H1 (cell line): ENCODE data around the gene BAZ1B.

ENCODE experiments used
- CHD2 ChIP-seq: IDR thresholded peaks from 2 replicates; pipeline ENCODE4 v1.6.1; 2012; ENCODE audit warnings: low read length, improper control_type of control experiment
- MAX ChIP-seq: IDR thresholded peaks from 2 replicates; pipeline ENCODE4 v1.6.1; 2012; ENCODE audit warnings: inconsistent platforms
- POLR2A ChIP-seq, 2 experiments: IDR thresholded peaks; 1 replicate in 1 of 2; 2 replicates in 1 of 2; pipeline ENCODE4 v1.6.1; 2011; ENCODE audit warnings: low read depth in 2 of 2, low read length in 2 of 2, mild to moderate bottlenecking in 2 of 2; ENCODE audit errors: control extremely low read depth in 1 of 2
- POLR2AphosphoS5 ChIP-seq: IDR thresholded peaks from 2 replicates; pipeline ENCODE4 v1.6.1; 2011; ENCODE audit warnings: low read depth, low read length
- SP2 ChIP-seq: IDR thresholded peaks from 2 replicates; pipeline ENCODE4 v1.6.1; 2012; ENCODE audit warnings: mild to moderate bottlenecking, low read length, inconsistent platforms
- SUZ12 ChIP-seq: fragments of 200-600 bp; sonication (generic); IDR thresholded peaks from 2 replicates; pipeline ENCODE4 v1.6.1; 2012; ENCODE audit warnings: mild to moderate bottlenecking, inconsistent platforms, low read length, moderate library complexity, mixed read lengths
- TAF1 ChIP-seq: IDR thresholded peaks from 2 replicates; pipeline ENCODE4 v1.6.1; 2011; ENCODE audit warnings: mild to moderate bottlenecking, low read depth, low read length
- TCF12 ChIP-seq: IDR thresholded peaks from 2 replicates; pipeline ENCODE4 v1.6.1; 2011; ENCODE audit warnings: low read depth, mild to moderate bottlenecking, low read length
- YY1 ChIP-seq: IDR thresholded peaks from 2 replicates; pipeline ENCODE4 v1.6.1; 2011; ENCODE audit warnings: low read depth, mild to moderate bottlenecking, low read length
- TF ChIP-seq, protein P1 (sequence below), 3 experiments: IDR thresholded peaks; 1 replicate in 2 of 3; 2 replicates in 1 of 3; pipeline versions ENCODE4 v1.5.1 to v1.6.1; 2011; ENCODE audit warnings: low read length in 3 of 3, mild to moderate bottlenecking in 3 of 3, inconsistent platforms in 2 of 3, low read depth in 1 of 3, moderate library complexity in 1 of 3; ENCODE audit not compliant: insufficient read depth in 1 of 3; ENCODE audit errors: control extremely low read depth in 1 of 3
- TF ChIP-seq, protein P2 (sequence below): fragments of 300-600 bp; sonication (generic); IDR thresholded peaks from 2 replicates; pipeline ENCODE4 v1.7.1; 2012; ENCODE audit warnings: low read length, moderate library complexity, mild to moderate bottlenecking, inconsistent platforms; ENCODE audit not compliant: insufficient replicate concordance

- TF ChIP-seq YY1 (no peak), POLR2AphosphoS5 (no peak), POLR2A (IDR thresholded peaks at IDR 0.05; ENCODE audit: control extremely low read depth in 1 of 2, low read depth in 2 of 2, low read length in 2 of 2) (no peak), CHD2 (no peak), MAX (no peak), TCF12 (no peak), TAF1 (no peak), SP2 (no peak), SUZ12 (no peak)
- TF ChIP-seq, protein P1, sequence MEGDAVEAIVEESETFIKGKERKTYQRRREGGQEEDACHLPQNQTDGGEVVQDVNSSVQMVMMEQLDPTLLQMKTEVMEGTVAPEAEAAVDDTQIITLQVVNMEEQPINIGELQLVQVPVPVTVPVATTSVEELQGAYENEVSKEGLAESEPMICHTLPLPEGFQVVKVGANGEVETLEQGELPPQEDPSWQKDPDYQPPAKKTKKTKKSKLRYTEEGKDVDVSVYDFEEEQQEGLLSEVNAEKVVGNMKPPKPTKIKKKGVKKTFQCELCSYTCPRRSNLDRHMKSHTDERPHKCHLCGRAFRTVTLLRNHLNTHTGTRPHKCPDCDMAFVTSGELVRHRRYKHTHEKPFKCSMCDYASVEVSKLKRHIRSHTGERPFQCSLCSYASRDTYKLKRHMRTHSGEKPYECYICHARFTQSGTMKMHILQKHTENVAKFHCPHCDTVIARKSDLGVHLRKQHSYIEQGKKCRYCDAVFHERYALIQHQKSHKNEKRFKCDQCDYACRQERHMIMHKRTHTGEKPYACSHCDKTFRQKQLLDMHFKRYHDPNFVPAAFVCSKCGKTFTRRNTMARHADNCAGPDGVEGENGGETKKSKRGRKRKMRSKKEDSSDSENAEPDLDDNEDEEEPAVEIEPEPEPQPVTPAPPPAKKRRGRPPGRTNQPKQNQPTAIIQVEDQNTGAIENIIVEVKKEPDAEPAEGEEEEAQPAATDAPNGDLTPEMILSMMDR (IDR thresholded peaks at IDR 0.05; ENCODE audit: control extremely low read depth in 1 of 3, insufficient read depth in 1 of 3, low read depth in 1 of 3, low read length in 3 of 3), result no peak
- TF ChIP-seq, protein P2, sequence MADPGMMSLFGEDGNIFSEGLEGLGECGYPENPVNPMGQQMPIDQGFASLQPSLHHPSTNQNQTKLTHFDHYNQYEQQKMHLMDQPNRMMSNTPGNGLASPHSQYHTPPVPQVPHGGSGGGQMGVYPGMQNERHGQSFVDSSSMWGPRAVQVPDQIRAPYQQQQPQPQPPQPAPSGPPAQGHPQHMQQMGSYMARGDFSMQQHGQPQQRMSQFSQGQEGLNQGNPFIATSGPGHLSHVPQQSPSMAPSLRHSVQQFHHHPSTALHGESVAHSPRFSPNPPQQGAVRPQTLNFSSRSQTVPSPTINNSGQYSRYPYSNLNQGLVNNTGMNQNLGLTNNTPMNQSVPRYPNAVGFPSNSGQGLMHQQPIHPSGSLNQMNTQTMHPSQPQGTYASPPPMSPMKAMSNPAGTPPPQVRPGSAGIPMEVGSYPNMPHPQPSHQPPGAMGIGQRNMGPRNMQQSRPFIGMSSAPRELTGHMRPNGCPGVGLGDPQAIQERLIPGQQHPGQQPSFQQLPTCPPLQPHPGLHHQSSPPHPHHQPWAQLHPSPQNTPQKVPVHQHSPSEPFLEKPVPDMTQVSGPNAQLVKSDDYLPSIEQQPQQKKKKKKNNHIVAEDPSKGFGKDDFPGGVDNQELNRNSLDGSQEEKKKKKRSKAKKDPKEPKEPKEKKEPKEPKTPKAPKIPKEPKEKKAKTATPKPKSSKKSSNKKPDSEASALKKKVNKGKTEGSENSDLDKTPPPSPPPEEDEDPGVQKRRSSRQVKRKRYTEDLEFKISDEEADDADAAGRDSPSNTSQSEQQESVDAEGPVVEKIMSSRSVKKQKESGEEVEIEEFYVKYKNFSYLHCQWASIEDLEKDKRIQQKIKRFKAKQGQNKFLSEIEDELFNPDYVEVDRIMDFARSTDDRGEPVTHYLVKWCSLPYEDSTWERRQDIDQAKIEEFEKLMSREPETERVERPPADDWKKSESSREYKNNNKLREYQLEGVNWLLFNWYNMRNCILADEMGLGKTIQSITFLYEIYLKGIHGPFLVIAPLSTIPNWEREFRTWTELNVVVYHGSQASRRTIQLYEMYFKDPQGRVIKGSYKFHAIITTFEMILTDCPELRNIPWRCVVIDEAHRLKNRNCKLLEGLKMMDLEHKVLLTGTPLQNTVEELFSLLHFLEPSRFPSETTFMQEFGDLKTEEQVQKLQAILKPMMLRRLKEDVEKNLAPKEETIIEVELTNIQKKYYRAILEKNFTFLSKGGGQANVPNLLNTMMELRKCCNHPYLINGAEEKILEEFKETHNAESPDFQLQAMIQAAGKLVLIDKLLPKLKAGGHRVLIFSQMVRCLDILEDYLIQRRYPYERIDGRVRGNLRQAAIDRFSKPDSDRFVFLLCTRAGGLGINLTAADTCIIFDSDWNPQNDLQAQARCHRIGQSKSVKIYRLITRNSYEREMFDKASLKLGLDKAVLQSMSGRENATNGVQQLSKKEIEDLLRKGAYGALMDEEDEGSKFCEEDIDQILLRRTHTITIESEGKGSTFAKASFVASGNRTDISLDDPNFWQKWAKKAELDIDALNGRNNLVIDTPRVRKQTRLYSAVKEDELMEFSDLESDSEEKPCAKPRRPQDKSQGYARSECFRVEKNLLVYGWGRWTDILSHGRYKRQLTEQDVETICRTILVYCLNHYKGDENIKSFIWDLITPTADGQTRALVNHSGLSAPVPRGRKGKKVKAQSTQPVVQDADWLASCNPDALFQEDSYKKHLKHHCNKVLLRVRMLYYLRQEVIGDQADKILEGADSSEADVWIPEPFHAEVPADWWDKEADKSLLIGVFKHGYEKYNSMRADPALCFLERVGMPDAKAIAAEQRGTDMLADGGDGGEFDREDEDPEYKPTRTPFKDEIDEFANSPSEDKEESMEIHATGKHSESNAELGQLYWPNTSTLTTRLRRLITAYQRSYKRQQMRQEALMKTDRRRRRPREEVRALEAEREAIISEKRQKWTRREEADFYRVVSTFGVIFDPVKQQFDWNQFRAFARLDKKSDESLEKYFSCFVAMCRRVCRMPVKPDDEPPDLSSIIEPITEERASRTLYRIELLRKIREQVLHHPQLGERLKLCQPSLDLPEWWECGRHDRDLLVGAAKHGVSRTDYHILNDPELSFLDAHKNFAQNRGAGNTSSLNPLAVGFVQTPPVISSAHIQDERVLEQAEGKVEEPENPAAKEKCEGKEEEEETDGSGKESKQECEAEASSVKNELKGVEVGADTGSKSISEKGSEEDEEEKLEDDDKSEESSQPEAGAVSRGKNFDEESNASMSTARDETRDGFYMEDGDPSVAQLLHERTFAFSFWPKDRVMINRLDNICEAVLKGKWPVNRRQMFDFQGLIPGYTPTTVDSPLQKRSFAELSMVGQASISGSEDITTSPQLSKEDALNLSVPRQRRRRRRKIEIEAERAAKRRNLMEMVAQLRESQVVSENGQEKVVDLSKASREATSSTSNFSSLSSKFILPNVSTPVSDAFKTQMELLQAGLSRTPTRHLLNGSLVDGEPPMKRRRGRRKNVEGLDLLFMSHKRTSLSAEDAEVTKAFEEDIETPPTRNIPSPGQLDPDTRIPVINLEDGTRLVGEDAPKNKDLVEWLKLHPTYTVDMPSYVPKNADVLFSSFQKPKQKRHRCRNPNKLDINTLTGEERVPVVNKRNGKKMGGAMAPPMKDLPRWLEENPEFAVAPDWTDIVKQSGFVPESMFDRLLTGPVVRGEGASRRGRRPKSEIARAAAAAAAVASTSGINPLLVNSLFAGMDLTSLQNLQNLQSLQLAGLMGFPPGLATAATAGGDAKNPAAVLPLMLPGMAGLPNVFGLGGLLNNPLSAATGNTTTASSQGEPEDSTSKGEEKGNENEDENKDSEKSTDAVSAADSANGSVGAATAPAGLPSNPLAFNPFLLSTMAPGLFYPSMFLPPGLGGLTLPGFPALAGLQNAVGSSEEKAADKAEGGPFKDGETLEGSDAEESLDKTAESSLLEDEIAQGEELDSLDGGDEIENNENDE, result no peak
Measured at GRCh38 chr7:73429215-73429614, 92.9 kb downstream of the BAZ1B start.
